ENCODE measurements around the gene PGK1.
"Not testable (repeated sequence)": the region's sequence is repeated elsewhere in the genome, so short reads cannot be mapped to it uniquely, and the experiment has no call there.

Gene PGK1

GRCh38 chrX:78103623-78104446, at the start of gene PGK1:
Gene PGK1, plus strand, starts transcription at chrX:78104248. Its CDS starts 93 bp downstream, at chrX:78104341.
- TF ChIP-seq CTCF (IDR thresholded peaks at IDR 0.05; ENCODE audit: extremely low read depth, missing control alignments) = no peak
- DNase-seq (ENCODE audit: low spot score) = peak; percentile 86

GRCh38 chrX:78063687-78064086, 40.4 kb upstream of the PGK1 start:
- TF ChIP-seq CTCF (IDR thresholded peaks at IDR 0.05; ENCODE audit: extremely low read depth, missing control alignments) = no peak
- no peak for DNase-seq (ENCODE audit: low spot score)

GRCh38 chrX:78064152-78064551, 39.9 kb upstream of the PGK1 start:
- TF ChIP-seq CTCF (IDR thresholded peaks at IDR 0.05; ENCODE audit: extremely low read depth, missing control alignments) = no peak
- no peak for DNase-seq (ENCODE audit: low spot score)

GRCh38 chrX:78064698-78065601, 39.1 kb upstream of the PGK1 start:
- DNase-seq (ENCODE audit: low spot score) = peak; percentile 32

GRCh38 chrX:78066110-78066509, 37.9 kb upstream of the PGK1 start:
- no peak for TF ChIP-seq CTCF (IDR thresholded peaks at IDR 0.05; ENCODE audit: extremely low read depth, missing control alignments)
- no peak for DNase-seq (ENCODE audit: low spot score)

GRCh38 chrX:78071331-78071730, 32.7 kb upstream of the PGK1 start:
- DNase-seq (ENCODE audit: low spot score) = no peak
- TF ChIP-seq CTCF (IDR thresholded peaks at IDR 0.05; ENCODE audit: extremely low read depth, missing control alignments) = no peak

GRCh38 chrX:78073147-78074077, 30.6 kb upstream of the PGK1 start:
- not testable (repeated sequence) for DNase-seq (ENCODE audit: low spot score)

All from GM20000 (cell line).